HG02885 (cell line): ENCODE data around the gene EXTL1.
"Not testable (repeated sequence)": the region's sequence is repeated elsewhere in the genome, so short reads cannot be mapped to it uniquely, and the experiment has no call there.

Source experiments
- ATAC-seq: cut with Tn5 transposase; IDR thresholded peaks from one replicate; pipeline ENCODE4 v1.9.1; 2021; ENCODE audit warnings: mild to moderate bottlenecking; ENCODE audit not compliant: unreplicated experiment, poor library complexity

The EXTL1 gene, protein sequence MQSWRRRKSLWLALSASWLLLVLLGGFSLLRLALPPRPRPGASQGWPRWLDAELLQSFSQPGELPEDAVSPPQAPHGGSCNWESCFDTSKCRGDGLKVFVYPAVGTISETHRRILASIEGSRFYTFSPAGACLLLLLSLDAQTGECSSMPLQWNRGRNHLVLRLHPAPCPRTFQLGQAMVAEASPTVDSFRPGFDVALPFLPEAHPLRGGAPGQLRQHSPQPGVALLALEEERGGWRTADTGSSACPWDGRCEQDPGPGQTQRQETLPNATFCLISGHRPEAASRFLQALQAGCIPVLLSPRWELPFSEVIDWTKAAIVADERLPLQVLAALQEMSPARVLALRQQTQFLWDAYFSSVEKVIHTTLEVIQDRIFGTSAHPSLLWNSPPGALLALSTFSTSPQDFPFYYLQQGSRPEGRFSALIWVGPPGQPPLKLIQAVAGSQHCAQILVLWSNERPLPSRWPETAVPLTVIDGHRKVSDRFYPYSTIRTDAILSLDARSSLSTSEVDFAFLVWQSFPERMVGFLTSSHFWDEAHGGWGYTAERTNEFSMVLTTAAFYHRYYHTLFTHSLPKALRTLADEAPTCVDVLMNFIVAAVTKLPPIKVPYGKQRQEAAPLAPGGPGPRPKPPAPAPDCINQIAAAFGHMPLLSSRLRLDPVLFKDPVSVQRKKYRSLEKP

GRCh38 chr1:26021647-26022403, at the start of gene EXTL1:
Gene EXTL1 (plus strand): TSS chr1:26021775. CDS start chr1:26022647, 872 bp downstream.
- ATAC-seq = no peak

- ATAC-seq = no peak
Measured at GRCh38 chr1:25971811-25972180, 49.8 kb upstream of the EXTL1 start.

DNA sequence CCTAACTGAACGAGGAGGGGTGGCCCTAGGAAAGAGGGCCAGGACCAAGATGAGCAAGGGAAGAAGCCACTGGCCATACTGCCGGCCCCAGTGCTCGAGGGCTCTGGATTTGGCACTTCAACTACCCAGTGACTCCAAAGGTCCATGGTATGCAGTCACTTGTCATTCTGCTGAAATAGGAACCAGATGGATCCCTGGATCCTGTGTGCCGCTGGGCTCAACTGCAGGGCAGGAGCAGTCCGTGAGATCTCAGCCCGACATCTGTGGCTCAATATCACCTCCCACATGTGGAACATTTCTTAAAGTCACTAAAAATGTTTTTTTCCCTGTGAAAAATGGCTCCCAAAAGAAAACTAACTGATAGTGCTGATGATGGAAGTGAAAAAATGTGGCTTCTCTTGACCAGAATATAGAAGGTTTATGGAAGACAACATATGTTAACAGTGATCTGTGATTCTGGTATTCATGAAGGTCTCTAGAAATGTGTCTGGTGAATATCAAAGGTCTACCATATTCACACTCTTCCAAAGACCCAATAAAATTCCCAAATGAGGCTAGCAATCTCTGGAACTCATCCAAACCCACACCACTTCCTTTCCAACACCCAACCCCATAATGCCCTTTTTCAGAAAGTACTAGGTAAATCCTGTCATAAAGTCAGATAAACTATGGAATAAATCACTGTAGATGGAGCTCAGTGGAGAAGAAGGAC, 47.8 kb upstream of the EXTL1 start:
- no peak for ATAC-seq

GRCh38 chr1:25977801-25978200, 43.8 kb upstream of the EXTL1 start:
- ATAC-seq = no peak

DNA sequence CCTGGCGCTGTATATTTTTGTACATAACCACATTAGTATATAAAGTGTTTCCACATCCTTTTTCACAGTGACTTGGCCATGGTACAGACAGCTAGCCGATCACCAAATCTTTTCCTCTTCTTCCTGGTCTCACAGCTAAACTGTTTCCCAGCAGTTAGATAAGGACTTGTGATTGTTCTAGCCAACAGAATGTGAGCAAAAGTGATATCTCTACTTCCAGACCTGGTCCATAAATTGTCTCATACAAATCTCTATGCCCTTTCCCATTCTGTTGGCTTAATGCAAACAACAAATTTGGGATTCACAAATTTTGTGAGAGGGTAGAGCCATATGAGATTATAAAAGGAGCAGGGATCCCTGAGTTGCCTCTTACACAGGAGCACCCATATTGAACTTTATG, 43.2 kb upstream of the EXTL1 start:
- no peak for ATAC-seq

GRCh38 chr1:25979210-25979609, 42.4 kb upstream of the EXTL1 start:
- ATAC-seq = no peak

- ATAC-seq = no peak
Measured at GRCh38 chr1:25985171-25985570, 36.4 kb upstream of the EXTL1 start.

DNA sequence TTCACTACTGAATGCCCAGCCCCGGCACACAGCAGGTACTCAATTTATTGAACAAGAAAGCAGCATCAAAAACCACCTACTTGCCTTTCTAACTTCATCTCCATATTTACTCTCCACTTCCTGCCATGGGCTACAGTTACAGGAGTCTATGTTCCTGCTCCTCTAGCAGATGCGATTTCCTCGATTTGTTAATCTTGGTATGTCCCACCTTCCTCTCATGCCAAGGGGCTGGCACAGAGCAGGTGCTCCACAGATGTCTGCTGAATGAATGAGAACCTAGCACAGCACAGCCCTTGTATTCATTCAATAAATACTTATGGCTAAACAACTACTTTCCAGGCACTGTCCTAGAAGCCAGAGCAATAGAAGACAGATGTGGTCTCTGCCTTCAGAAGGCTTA, 35.9 kb upstream of the EXTL1 start:
- no peak for ATAC-seq

DNA sequence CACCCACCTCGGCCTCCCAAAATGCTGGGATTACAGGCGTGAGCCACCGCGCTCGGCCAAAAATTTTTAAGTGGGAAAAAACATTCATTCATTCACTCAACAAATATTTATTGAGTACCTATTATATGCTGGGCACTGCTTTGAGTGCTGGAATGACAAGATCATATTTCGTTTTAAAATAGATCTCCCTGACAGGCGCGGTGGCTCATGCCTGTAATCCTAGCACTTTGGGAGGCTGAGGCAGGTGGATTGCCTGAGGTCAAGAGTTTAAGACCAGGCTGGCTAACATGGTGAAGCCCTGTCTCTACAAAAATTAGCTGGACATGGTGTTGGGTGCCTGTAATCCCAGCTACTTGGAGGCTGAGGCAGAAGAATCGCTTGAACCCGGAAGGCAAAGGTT, 34.8 kb upstream of the EXTL1 start:
- ATAC-seq = not testable (repeated sequence)

GRCh38 chr1:25987951-25988350, 33.6 kb upstream of the EXTL1 start:
- no peak for ATAC-seq

GRCh38 chr1:25989440-25990234, 31.9 kb upstream of the EXTL1 start:
- ATAC-seq = no peak

DNA sequence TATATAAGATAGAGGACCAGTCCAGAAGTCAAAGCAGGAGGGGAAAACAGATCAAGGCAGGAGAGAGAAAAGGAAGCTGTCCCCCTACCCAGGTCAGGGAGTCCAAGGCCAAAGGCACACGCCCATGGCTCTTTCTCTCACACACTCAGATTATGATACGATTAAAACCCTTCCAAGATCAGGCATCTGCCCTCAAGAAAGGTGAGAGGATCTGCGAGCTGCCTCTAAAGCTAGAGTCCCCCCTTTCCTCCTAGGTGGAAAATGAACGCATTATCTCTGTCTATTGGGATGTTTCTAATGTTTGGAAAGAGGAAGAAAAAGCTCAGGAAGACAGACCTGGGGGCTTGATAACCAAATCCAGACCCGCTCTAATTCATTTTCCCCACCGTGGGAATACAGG, 31.3 kb upstream of the EXTL1 start:
- ATAC-seq = no peak

GRCh38 chr1:25990702-25991395, 30.7 kb upstream of the EXTL1 start:
- ATAC-seq = no peak

DNA sequence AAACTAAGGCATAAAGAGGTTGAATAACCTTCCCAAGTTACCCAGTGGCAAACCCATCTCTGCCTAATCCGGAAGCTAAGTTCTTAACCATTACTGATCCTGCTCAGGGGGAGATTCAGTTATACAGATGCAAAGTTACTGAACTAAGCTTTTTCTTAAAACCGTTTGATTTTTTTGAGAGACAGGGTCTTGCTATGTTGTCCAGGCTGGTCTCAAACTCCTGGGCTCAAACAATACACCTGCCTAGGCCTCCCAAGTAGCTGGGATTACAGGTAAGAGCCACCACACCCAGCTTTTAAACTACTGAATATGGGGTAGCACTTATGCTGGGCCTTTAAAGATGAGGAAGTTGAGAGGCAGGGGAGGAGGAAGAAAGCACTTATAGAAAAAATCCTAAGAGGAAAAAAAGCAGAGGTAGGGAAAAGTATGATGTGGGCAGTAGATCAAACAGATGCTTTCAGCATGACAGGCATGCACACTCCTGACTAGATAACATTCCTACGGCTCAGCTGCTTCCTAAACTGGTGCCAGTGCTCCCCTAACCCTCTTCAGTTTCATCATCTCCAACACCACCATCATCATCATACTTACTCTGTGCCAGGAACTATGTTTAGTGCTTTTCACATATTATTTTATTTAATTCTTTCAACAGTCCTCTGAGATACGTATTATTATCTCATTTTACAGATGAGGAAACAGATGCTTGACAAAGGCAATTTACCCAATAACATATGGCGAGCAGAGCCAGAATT, 29.5 kb upstream of the EXTL1 start:
- ATAC-seq = no peak

DNA sequence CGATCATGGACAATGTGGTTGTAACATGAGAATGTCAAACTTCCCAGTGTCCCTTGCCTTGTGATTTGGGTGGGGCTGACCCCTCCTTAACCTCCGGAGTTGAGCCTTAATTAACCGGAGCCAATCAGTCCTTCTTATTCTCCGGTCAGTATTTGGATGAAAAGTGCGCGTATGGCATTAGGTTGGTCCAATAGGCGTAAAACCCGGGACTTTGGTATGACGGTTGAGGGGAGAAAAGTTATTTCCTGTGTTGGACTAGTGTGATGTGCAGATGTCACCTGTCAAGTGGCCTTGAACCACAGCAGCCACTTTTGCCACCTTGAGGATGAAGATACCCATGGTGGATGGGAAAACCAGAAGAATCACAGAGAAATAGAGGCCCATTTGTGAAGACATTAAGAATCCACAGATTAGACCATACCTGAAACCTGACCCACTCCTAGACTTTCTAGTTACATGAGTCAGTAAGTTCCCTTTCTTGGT, 28.8 kb upstream of the EXTL1 start:
- no peak for ATAC-seq

DNA sequence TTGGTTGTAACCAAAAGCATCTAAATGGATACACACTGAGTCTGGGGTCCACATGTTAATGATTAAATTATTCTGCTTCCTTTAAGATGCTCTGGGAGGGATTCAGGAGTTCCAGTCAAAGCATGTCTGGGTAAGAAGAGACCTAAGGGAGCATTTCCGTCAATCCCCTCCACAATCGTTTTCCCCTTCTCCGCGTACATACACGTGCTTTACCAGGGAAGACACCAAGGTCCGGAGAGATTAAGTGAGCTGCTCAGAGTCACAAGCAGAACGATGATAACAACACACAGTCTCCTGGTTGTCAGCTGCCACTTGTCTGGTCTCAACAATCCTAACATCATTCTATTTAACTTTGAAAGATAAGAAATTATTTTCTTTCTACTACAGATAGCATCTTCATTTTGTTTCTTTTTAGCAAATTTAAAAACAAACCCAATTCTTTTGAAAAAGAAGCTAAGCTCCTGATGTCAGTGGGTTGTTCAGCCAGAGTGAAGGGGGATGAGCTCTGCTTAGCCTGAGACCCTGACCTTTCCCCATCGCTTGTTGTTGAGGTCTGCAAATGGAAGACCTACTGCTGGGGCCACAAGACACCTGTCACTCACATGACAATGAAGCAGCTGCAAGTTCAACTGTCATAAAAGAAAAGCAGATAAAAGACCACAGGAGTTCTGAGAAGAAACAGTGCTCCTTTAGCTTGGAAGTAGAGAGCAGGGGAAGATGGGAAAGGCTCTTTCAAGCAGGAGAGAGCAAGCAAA, 28.2 kb upstream of the EXTL1 start:
- ATAC-seq = no peak

GRCh38 chr1:25994402-25995150, 27.0 kb upstream of the EXTL1 start:
- no peak for ATAC-seq
